HepG2 (cell line): ENCODE measurements around the gene SOX21. TPM values are rescaled to one million over a fixed set of nuclear protein-coding genes. Genes with fewer than 3 reads are reported as not detected.

Experiments used
- ATAC-seq: fragments of 200-7000 bp; cut with Tn5 transposase; 3 replicates; pipeline ENCODE4 v1.9.1; 2020; ENCODE audit warnings: mild to moderate bottlenecking, moderate library complexity
- BruUV-seq: library from RNA; stranded (reverse); fragments of 400-500 nt; replicated peaks from 2 replicates; lab custom pipeline; 2021; lab: Mats Ljungman, UMichigan
- CTCF ChIA-PET: fragments of 300-600 bp; formaldehyde crosslinking; extraction: SDS; loops from one replicate; lab custom pipeline; 2021; ENCODE audit warnings: low total read pairs, inconsistent platforms, low intra/inter-chr PET ratio; lab: Yijun Ruan, JAX
- POLR2A ChIA-PET: fragments of 350-600 bp; sonication (Branson Sonifier 250); formaldehyde crosslinking; loops from one replicate; lab custom pipeline; 2020; ENCODE audit warnings: antibody characterized with exemption, inconsistent platforms; lab: Yijun Ruan, JAX
- DNase-seq: peaks from one replicate; pipeline ENCODE4 v3.0.0-alpha.2; 2015; ENCODE audit warnings: low spot score
- FAIRE-seq: peaks from 3 replicates; lab custom pipeline; 2011; peaks lifted over from hg19 to GRCh38; lab: Jason Lieb, UNC
- H2AFZ ChIP-seq: one replicate; pipeline ENCODE4 v1.6.1; 2011; ENCODE audit warnings: low read length, inconsistent platforms
- H3K27ac ChIP-seq: fragments of 300-600 bp; 3 replicates; pipeline ENCODE4 v1.8.0; 2011; ENCODE audit warnings: mixed run types, mild to moderate bottlenecking, mixed read lengths, low read length, inconsistent platforms; ENCODE audit not compliant: insufficient read depth; ENCODE audit errors: extremely low read length
- H3K27me3 ChIP-seq, 2 experiments: fragments of 200-600 bp in 1 of 2; 2 replicates in 1 of 2; 3 replicates in 1 of 2; pipeline versions ENCODE4 v1.6.0 to v1.8.0; 2011; ENCODE audit warnings: low read length in 2 of 2, mild to moderate bottlenecking in 2 of 2, moderate library complexity in 2 of 2, inconsistent platforms in 1 of 2; ENCODE audit not compliant: insufficient read depth in 2 of 2, control insufficient read depth in 1 of 2
- H3K36me3 ChIP-seq, 2 experiments: fragments of 200-600 bp in 1 of 2; replicated peaks in 1 of 2; 2 replicates in 1 of 2; 3 replicates in 1 of 2; pipeline versions ENCODE4 v1.5.1 to v1.8.0; 2011; ENCODE audit warnings: low read length in 2 of 2, inconsistent platforms in 1 of 2; ENCODE audit not compliant: insufficient read depth in 2 of 2, control insufficient read depth in 1 of 2
- H3K4me1 ChIP-seq: 2 replicates; pipeline ENCODE4 v1.5.1; 2012; ENCODE audit warnings: low read length, inconsistent platforms; ENCODE audit not compliant: insufficient read depth
- H3K4me2 ChIP-seq: 2 replicates; pipeline ENCODE4 v1.6.0; 2011; ENCODE audit warnings: low read depth, low read length, inconsistent platforms
- H3K4me3 ChIP-seq, 3 experiments: fragments of 200-600 bp in 1 of 3; sonication (generic), shearing (Covaris generic) in 1 of 3; replicated peaks in 1 of 3; 2 replicates each; pipeline ENCODE4 v1.5.1; 2011 to 2016; ENCODE audit warnings: low read length in 3 of 3, inconsistent platforms in 2 of 3, low read depth in 2 of 3, mild to moderate bottlenecking in 2 of 3, control low read depth in 1 of 3, mixed read lengths in 1 of 3; ENCODE audit not compliant: insufficient read depth in 1 of 3
- H3K79me2 ChIP-seq: one replicate; pipeline ENCODE4 v1.6.1; 2011; ENCODE audit warnings: low read length, inconsistent platforms; ENCODE audit not compliant: insufficient read depth
- H3K9ac ChIP-seq: 2 replicates; pipeline ENCODE4 v1.6.0; 2011; ENCODE audit warnings: mild to moderate bottlenecking, low read depth, low read length, inconsistent platforms; ENCODE audit not compliant: insufficient read depth
- H3K9me3 ChIP-seq: 2 replicates; pipeline ENCODE4 v1.5.1; 2012; ENCODE audit warnings: mild to moderate bottlenecking, low read length
- H4K20me1 ChIP-seq: 2 replicates; pipeline ENCODE4 v1.6.0; 2011; ENCODE audit warnings: inconsistent platforms, mild to moderate bottlenecking, low read length, moderate library complexity; ENCODE audit not compliant: insufficient read depth
- CBX1 ChIP-seq: IDR thresholded peaks from one replicate; pipeline ENCODE4 v1.6.1; 2016; ENCODE audit warnings: antibody characterized with exemption, low read depth
- EEA1 ChIP-seq: sonication (generic); formaldehyde crosslinking; IDR thresholded peaks from 2 replicates; pipeline ENCODE4 v1.5.1; 2020; ENCODE audit warnings: mild to moderate bottlenecking, missing genetic modification reagents, borderline replicate concordance
- KMT2A ChIP-seq: sonication (generic); formaldehyde crosslinking; IDR thresholded peaks from 2 replicates; pipeline ENCODE4 v1.4.0; 2020; ENCODE audit warnings: missing genetic modification reagents
- WGBS: methylation state at CpG from one replicate; pipeline ENCODE4 v1.1.6; 2017; ENCODE audit warnings: low lambda C conversion rate; 5-methylcytosine and 5-hydroxymethylcytosine counted together
- in situ Hi-C: cut with HindIII; loops from 2 replicates; pipeline ENCODE4 v1.10.0; 2017; ENCODE audit warnings: low pct_unique_long_range_greater_than_20kb; ENCODE audit not compliant: extremely low pct_ligation_motif_present
- intact Hi-C: fragments of 100-400 bp; cut with micrococcal nuclease; formaldehyde crosslinking; loops from one replicate; pipeline ENCODE4 v1.10.0; 2022; ENCODE audit not compliant: unreplicated experiment
- polyA plus RNA-seq, 8 experiments: library from polyadenylated mRNA; depleted of rRNA in 3 of 8; stranded (reverse) in 7 of 8; unstranded in 1 of 8; fragments of >200 nt; fragmentation: Illumina TruSeq in 4 of 8; extraction: Trizol in 4 of 8; gene quantifications; 2 replicates each; pipeline versions ENCODE4 v1.2.1 to v1.2.3, GENCODE V29; 2011 to 2016; ENCODE audit warnings: low read depth in 4 of 8, missing spikeins in 1 of 8, mixed read lengths in 1 of 8; ENCODE audit not compliant: insufficient read depth in 1 of 8
- total RNA-seq, 5 experiments: library from RNA; depleted of rRNA; stranded (reverse); fragments of >200 nt; fragmentation: Illumina TruSeq; extraction: Trizol; gene quantifications; 2 replicates each; pipeline ENCODE4 v1.2.3, GENCODE V29; 2016; ENCODE audit warnings: low read depth in 1 of 5
- TF ChIP-seq, protein P1 (sequence below): sonication (generic); formaldehyde crosslinking; IDR thresholded peaks from 2 replicates; pipeline ENCODE4 v1.5.0; 2020; ENCODE audit warnings: mild to moderate bottlenecking, missing genetic modification reagents, borderline replicate concordance

SOX21 gene
- total and polyA plus RNA-seq, 2 of the 13 experiments (the other 11 are each of a cell fraction or from before 2014, with no cell fraction given) = not detected

DNA sequence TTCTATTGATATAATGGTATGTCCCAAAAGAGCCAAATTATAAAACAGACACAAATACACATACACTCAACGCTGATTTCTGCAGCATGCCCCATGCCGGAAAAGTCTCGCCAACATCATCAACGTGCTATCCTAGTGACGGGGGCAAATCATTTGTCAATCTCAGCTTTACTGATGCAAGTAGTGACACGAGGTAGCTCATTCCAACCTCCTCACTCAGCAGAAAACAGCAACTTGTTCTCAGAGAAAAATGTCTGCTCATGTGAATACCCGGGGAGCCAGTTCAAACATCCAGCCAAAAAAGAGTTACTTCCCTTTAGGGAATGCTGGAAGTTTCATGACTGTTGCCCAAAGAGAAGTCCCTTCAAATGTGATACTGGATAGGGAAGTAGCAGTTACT, 46.3 kb downstream of the SOX21 start:
- H3K27ac ChIP-seq = no peak overlapping the region
- H4K20me1 ChIP-seq = no peaks in the 10 kb centered on the region
- ChIA-PET POLR2A (no interaction called here), CTCF (no interaction called here)
- H3K4me2 ChIP-seq = no peak overlapping the region
- no peak overlapping the region for H2AFZ ChIP-seq
- intact Hi-C loops (no loop called here), in situ Hi-C loops (loop anchor here (25.0 kb wide), 1 partner anchor 746 kb away; no protein-coding TSS in a partner anchor)
- H3K4me1 ChIP-seq = no peaks in the 10 kb centered on the region
- peaks cover 3 to 38% of the 10 kb centered on the region in 2 experiments; a peak in 4 of 5 replicates for H3K27me3 ChIP-seq
- TF ChIP-seq, protein P1, sequence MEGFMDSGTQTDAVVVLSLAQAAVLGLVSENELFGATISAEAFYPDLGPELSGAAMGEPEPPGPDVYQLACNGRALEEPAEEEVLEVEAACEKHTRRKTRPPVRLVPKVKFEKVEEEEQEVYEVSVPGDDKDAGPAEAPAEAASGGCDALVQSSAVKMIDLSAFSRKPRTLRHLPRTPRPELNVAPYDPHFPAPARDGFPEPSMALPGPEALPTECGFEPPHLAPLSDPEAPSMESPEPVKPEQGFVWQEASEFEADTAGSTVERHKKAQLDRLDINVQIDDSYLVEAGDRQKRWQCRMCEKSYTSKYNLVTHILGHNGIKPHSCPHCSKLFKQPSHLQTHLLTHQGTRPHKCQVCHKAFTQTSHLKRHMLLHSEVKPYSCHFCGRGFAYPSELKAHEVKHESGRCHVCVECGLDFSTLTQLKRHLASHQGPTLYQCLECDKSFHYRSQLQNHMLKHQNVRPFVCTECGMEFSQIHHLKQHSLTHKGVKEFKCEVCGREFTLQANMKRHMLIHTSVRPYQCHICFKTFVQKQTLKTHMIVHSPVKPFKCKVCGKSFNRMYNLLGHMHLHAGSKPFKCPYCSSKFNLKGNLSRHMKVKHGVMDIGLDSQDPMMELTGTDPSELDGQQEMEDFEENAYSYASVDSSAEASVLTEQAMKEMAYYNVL (CRISPR knock-in tag) = no peak
- TF ChIP-seq EEA1 (CRISPR knock-in tag) = no peak
- no peak for DNase-seq
- ATAC-seq = no peak
- H3K4me3 ChIP-seq = no peak overlapping the region
- no peaks in the 10 kb centered on the region for H3K79me2 ChIP-seq
- H3K9ac ChIP-seq = no peak overlapping the region
- WGBS = 12% methylated on average over 6 of the region's 7 CpGs
- H3K9me3 ChIP-seq = no peaks in the 10 kb centered on the region
- no peaks in the 10 kb centered on the region for H3K36me3 ChIP-seq
- no TSS peak for BruUV-seq
- no peak for FAIRE-seq

DNA sequence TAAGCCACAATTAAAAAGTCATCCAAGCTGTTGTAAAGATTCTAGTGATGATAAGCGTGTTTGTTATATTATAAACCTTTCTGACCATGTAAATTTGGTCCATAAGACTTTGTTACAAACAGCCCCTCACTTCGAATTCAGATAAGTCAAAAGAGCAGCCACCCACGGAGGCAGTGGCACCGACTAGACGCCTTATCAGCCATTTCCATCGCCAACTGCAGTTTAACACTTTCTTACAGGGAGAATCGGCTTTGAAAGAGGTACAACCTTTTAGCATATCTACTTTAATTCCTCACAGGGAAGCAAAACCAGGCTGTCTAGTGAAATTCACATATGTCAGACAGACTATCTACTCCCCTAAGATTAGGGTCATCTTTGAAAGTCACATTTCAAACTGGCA, 47.5 kb downstream of the SOX21 start:
- Histone ChIP-seq H3K4me3 (no peak overlapping the region), H3K27me3 (peaks cover 3 to 40% of the 10 kb centered on the region in 2 experiments; a peak in 4 of 5 replicates)
- in situ Hi-C loops = loop anchor here (25.0 kb wide), 1 partner anchor 747 kb away; no protein-coding TSS in a partner anchor
- no peak for FAIRE-seq
- intact Hi-C loops = no loop called here
- no peak for TF ChIP-seq KMT2A (CRISPR knock-in tag)
- TF ChIP-seq CBX1 = no peak
- TF ChIP-seq, all 625 proteins: peak for 0
- Histone ChIP-seq H3K9ac (no peak overlapping the region), H2AFZ (no peak overlapping the region), H3K4me1 (no peaks in the 10 kb centered on the region), H4K20me1 (no peaks in the 10 kb centered on the region), H3K79me2 (no peaks in the 10 kb centered on the region), H3K4me2 (no peak overlapping the region), H3K36me3 (no peaks in the 10 kb centered on the region), H3K27ac (no peak overlapping the region), H3K9me3 (no peaks in the 10 kb centered on the region)
- 7% methylated on average over 7 of the region's 7 CpGs for WGBS
- no TSS peak for BruUV-seq
- no peak for ATAC-seq
- DNase-seq = no peak
- POLR2A ChIA-PET = no interaction called here
- CTCF ChIA-PET = no interaction called here
